Glutamatergic neuron (in vitro differentiated cells): ENCODE measurements around the gene PNKD. TPM values are rescaled to one million over a fixed set of nuclear protein-coding genes. Genes with fewer than 3 reads are reported as not detected.
"Not testable (repeated sequence)": the region's sequence is repeated elsewhere in the genome, so short reads cannot be mapped to it uniquely, and the experiment has no call there.

Experiments used
- DNase-seq: peaks from one replicate; pipeline ENCODE4 v3.0.0; 2022
- H3K27ac Mint-ChIP-seq: one replicate; pipeline ENCODE4 v1.8.0; 2020; ENCODE audit warnings: mild to moderate bottlenecking, mixed read lengths, inconsistent platforms; ENCODE audit not compliant: unreplicated experiment
- H3K27me3 Mint-ChIP-seq: one replicate; pipeline ENCODE4 v1.8.0; 2020; ENCODE audit warnings: mild to moderate bottlenecking, moderate library complexity, mixed read lengths, inconsistent platforms; ENCODE audit not compliant: unreplicated experiment
- H3K36me3 Mint-ChIP-seq: one replicate; pipeline ENCODE4 v1.8.0; 2020; ENCODE audit warnings: mild to moderate bottlenecking, mixed read lengths, inconsistent platforms; ENCODE audit not compliant: unreplicated experiment
- H3K4me1 Mint-ChIP-seq: one replicate; pipeline ENCODE4 v1.8.0; 2020; ENCODE audit warnings: mild to moderate bottlenecking, low read depth, mixed read lengths, inconsistent platforms; ENCODE audit not compliant: unreplicated experiment
- H3K4me3 Mint-ChIP-seq: one replicate; pipeline ENCODE4 v1.8.0; 2020; ENCODE audit warnings: mild to moderate bottlenecking, mixed read lengths, inconsistent platforms; ENCODE audit not compliant: unreplicated experiment
- H3K9me3 Mint-ChIP-seq: one replicate; pipeline ENCODE4 v1.8.0; 2020; ENCODE audit warnings: mild to moderate bottlenecking, moderate library complexity, mixed read lengths, inconsistent platforms; ENCODE audit not compliant: unreplicated experiment
- total RNA-seq: library from RNA; stranded (reverse); fragmentation: NEBNext Ultra II Directional; extraction: Animal tissue kit (Norgen Biotek cat#: 25700); gene quantifications from one replicate; pipeline ENCODE4 v1.2.1, GENCODE V29; 2021; ENCODE audit not compliant: unreplicated experiment
- TF ChIP-seq, protein P1 (sequence below): fragments of 200-600 bp; sonication (generic); IDR thresholded peaks from one replicate; pipeline ENCODE4 v1.5.0; 2021; ENCODE audit not compliant: partially characterized antibody, unreplicated experiment

PNKD gene
- total RNA-seq, 1 donor from 2014 or later, result 44.2 TPM

DNA sequence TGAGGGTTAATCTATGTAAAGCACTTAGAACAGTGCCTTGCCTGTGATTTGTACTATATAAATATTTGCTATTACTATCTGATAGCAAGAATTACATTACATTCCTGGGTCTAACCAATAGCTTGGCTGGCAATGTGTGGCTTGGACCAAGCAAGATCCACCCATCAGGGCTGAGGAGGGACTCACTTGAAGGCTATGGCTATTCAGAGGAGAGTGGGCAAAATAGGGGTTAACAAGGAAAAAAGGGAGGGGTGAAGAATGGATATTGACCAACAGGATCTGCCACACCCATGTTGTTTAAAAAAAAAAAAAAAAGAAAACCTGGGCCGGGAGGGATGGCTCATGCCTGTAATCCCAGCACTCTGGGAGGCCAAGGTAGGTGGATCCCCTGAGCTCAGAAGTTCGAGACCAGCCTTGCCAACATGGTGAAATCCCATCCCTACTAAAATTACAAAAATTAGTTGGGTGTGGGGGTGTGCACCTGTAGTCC lies 42.0 kb downstream of the PNKD start:
- Mint-ChIP-seq H3K4me3 (no peak overlapping the region), H3K27ac (no peak overlapping the region), H3K9me3 (peaks cover 2% of the 10 kb centered on the region)

DNA sequence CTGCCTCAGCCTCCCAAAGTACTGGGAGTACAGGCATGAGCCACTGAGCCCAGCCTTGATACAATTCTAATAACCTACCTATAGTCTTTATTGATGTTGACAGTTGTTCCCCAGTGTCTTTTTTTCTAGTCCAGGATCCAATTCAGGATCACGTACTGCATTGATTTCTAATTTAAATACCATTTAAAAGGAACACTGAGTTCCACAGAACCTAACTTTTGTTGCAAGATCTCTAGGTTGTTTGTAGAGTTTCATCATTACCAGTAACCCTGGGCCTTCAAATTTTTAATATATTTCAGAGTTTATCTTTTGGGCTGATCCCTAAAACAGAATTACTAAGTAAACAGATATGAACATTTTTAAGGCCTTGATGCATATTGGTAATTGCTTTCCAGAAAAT lies 43.0 kb downstream of the PNKD start:
- H3K4me1 Mint-ChIP-seq, result no peaks in the 10 kb centered on the region
- no peak for DNase-seq
- H3K36me3 Mint-ChIP-seq, result no peaks in the 10 kb centered on the region
- TF ChIP-seq, protein P1, sequence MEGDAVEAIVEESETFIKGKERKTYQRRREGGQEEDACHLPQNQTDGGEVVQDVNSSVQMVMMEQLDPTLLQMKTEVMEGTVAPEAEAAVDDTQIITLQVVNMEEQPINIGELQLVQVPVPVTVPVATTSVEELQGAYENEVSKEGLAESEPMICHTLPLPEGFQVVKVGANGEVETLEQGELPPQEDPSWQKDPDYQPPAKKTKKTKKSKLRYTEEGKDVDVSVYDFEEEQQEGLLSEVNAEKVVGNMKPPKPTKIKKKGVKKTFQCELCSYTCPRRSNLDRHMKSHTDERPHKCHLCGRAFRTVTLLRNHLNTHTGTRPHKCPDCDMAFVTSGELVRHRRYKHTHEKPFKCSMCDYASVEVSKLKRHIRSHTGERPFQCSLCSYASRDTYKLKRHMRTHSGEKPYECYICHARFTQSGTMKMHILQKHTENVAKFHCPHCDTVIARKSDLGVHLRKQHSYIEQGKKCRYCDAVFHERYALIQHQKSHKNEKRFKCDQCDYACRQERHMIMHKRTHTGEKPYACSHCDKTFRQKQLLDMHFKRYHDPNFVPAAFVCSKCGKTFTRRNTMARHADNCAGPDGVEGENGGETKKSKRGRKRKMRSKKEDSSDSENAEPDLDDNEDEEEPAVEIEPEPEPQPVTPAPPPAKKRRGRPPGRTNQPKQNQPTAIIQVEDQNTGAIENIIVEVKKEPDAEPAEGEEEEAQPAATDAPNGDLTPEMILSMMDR, result no peak
- no peak overlapping the region for H3K27ac Mint-ChIP-seq
- H3K4me3 Mint-ChIP-seq, result no peak overlapping the region
- peaks cover 2% of the 10 kb centered on the region for H3K9me3 Mint-ChIP-seq
- peaks cover 3% of the 10 kb centered on the region for H3K27me3 Mint-ChIP-seq

More for the DNA sequence above, 42.0 kb downstream of the PNKD start:
- Mint-ChIP-seq H3K36me3 (no peaks in the 10 kb centered on the region), H3K27me3 (peaks cover 3% of the 10 kb centered on the region), H3K4me1 (no peaks in the 10 kb centered on the region)
- TF ChIP-seq, protein P1, result no peak
- no peak for DNase-seq

DNA sequence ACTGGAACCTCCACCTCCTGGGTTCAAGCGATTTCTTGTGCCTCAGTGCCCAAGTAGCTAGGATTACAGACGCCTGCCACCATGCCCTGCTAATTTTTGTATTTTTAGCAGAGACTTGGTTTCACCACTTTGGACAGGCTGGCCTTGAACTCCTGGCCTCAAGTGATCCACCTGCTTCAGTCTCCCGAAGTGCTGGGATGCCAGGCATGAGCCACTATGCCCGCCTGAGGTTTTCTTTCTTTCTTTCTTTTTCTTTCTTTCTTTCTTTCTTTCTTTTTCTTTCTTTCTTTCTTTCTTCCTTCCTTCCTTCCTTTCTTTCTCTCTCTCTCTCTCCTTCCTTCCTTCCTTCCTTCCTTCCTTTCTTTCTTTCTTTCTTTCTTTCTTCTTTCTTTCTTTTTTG lies 44.4 kb downstream of the PNKD start:
- H3K27me3 Mint-ChIP-seq, H3K4me3 Mint-ChIP-seq, H3K36me3 Mint-ChIP-seq, DNase-seq, H3K4me1 Mint-ChIP-seq, H3K9me3 Mint-ChIP-seq, H3K27ac Mint-ChIP-seq: not testable (repeated sequence)

DNA sequence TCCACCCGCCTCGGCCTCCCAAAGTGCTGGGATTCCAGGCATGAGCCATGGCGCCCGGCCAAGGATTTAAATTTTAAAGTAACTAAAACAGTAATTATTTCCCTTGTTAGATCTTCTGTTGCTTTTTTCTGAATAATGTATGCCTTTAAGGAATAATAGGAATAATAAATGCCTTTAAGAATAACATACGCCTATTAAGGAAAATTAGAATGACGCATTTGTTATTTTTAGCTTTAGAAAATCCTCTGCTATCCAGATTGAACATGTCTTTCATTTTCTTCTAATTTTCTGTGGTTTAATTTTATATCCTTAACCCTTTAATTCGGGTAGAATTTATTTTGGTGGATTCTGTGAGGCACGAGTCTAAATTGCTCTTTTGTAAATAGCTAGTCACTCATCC lies 45.1 kb downstream of the PNKD start:
- Mint-ChIP-seq H3K4me1 (no peaks in the 10 kb centered on the region), H3K36me3 (no peaks in the 10 kb centered on the region)

DNA sequence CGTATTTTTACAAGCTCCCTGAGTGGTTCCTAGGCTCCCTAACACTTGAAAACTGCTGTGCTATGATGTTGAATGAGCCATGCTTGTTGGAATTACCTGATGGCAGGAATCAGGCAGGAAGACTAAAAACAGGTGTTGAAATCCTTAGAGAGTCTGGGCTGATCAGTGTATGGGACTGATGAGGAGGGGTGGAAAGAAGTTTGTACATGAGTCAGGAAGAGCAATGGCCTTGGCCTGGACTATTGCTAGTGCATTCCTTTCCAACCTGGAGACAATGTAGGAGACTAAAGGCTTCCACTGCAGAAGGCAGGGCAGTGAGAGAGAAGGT lies 46.9 kb downstream of the PNKD start:
- Mint-ChIP-seq H3K36me3 (no peaks in the 10 kb centered on the region), H3K4me3 (no peak overlapping the region), H3K9me3 (peaks cover 6% of the 10 kb centered on the region), H3K4me1 (no peaks in the 10 kb centered on the region), H3K27ac (no peak overlapping the region), H3K27me3 (peaks cover 4% of the 10 kb centered on the region)
- TF ChIP-seq, protein P1, result no peak
- no peak for DNase-seq

More for the DNA sequence above, 45.1 kb downstream of the PNKD start:
- H3K27ac Mint-ChIP-seq, result no peak overlapping the region
- DNase-seq, result no peak
- H3K27me3 Mint-ChIP-seq, result peaks cover 7% of the 10 kb centered on the region
- H3K4me3 Mint-ChIP-seq, result no peak overlapping the region
- H3K9me3 Mint-ChIP-seq, result peaks cover 2% of the 10 kb centered on the region
- TF ChIP-seq, protein P1, result no peak

DNA sequence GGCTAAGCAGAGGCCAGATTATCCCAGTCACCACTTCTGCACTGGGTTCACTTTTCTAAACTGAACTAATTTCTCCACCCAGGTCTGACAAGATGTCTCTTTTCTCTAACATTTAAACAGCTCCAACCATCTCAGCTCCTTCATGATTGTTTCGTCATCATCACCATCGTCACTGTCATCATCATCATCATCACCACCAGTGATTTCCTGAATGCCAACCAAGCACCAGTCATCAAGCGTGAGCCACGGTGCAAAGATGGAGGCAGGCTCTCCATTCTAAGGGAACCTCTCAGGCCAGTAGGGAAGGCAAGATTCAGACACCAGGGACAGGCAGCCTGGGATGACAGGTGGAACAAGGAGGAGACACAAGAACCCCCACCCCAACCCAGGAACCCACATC lies 47.5 kb downstream of the PNKD start:
- H3K4me1 Mint-ChIP-seq, result peaks cover 3% of the 10 kb centered on the region
- no peak overlapping the region for H3K4me3 Mint-ChIP-seq
- no peak overlapping the region for H3K27ac Mint-ChIP-seq
- H3K9me3 Mint-ChIP-seq, result peaks cover 8% of the 10 kb centered on the region
- TF ChIP-seq, protein P1, result no peak
- H3K36me3 Mint-ChIP-seq, result no peaks in the 10 kb centered on the region
- H3K27me3 Mint-ChIP-seq, result peaks cover 6% of the 10 kb centered on the region
- DNase-seq, result no peak
